Breast epithelium (tissue), 4 donors: ENCODE measurements around the gene MRPL55. TPM values are rescaled to one million over a fixed set of nuclear protein-coding genes. Genes with fewer than 3 reads are reported as not detected.
A peak's percentile ranks its signal among the peaks of the same experiment; 100 is the strongest.

Source experiments
- DNase-seq, 2 donors: peaks; one replicate each; pipeline ENCODE4 v3.0.0-alpha.2; 2019; ENCODE audit warnings: low spot score in 2 of 2
- H3K27ac ChIP-seq, 2 donors: fragments of 200-600 bp; sonication (generic) in 1 of 2; one replicate each; pipeline ENCODE4 v1.5.1; 2016 to 2019; ENCODE audit warnings: mild to moderate bottlenecking in 1 of 2
- H3K27me3 ChIP-seq, 2 donors: fragments of 200-600 bp; sonication (generic) in 1 of 2; one replicate each; pipeline versions ENCODE4 v1.5.1 to v1.6.0; 2017 to 2019; ENCODE audit warnings: control low read depth in 1 of 2, mild to moderate bottlenecking in 1 of 2
- H3K36me3 ChIP-seq: fragments of 200-600 bp; one replicate; pipeline ENCODE4 v1.5.1; 2019
- H3K4me1 ChIP-seq, 2 donors: fragments of 200-600 bp; sonication (generic); one replicate each; pipeline ENCODE4 v1.5.1; 2016 to 2019; ENCODE audit warnings: control low read depth in 1 of 2
- H3K4me3 ChIP-seq, 3 donors: fragments of 200-600 bp; sonication (generic); 1 replicate in 2 of 3; 2 replicates in 1 of 3; pipeline ENCODE4 v1.5.1; 2016 to 2019; ENCODE audit warnings: mild to moderate bottlenecking in 3 of 3, moderate library complexity in 2 of 3
- H3K9me3 ChIP-seq, 2 donors: fragments of 200-600 bp; sonication (generic) in 1 of 2; one replicate each; pipeline ENCODE4 v1.5.1; 2016 to 2019; ENCODE audit warnings: control low read depth in 1 of 2
- POLR2A ChIP-seq: fragments of 450-650 bp; IDR thresholded peaks from one replicate; pipeline ENCODE4 v1.6.1; 2016; ENCODE audit warnings: antibody characterized with exemption, mild to moderate bottlenecking, moderate library complexity
- POLR2AphosphoS5 ChIP-seq, 3 donors: sonication (generic); formaldehyde crosslinking; IDR thresholded peaks; one replicate each; pipeline ENCODE4 v1.6.1; 2017; ENCODE audit warnings: antibody characterized with exemption in 3 of 3
- intact Hi-C: fragments of 100-400 bp; cut with DNase I; formaldehyde crosslinking; loops from one replicate; pipeline ENCODE4 v1.15.1; 2023; ENCODE audit warnings: low total_unique reads
- total RNA-seq, 3 donors: library from RNA; depleted of rRNA; stranded (reverse); fragments of >200 nt; gene quantifications; one replicate each; pipeline ENCODE4 v1.1.0, GENCODE V29; 2016
- TF ChIP-seq, protein P1 (sequence below), 3 donors: fragments of 450-650 bp; IDR thresholded peaks; one replicate each; pipeline ENCODE4 v1.5.1; 2016 to 2017; ENCODE audit warnings: antibody characterized with exemption in 3 of 3, mild to moderate bottlenecking in 3 of 3, moderate library complexity in 3 of 3

The MRPL55 gene
- total RNA-seq, 3 donors from 2014 or later, result 76.4 to 108 (median 102) TPM

DNA sequence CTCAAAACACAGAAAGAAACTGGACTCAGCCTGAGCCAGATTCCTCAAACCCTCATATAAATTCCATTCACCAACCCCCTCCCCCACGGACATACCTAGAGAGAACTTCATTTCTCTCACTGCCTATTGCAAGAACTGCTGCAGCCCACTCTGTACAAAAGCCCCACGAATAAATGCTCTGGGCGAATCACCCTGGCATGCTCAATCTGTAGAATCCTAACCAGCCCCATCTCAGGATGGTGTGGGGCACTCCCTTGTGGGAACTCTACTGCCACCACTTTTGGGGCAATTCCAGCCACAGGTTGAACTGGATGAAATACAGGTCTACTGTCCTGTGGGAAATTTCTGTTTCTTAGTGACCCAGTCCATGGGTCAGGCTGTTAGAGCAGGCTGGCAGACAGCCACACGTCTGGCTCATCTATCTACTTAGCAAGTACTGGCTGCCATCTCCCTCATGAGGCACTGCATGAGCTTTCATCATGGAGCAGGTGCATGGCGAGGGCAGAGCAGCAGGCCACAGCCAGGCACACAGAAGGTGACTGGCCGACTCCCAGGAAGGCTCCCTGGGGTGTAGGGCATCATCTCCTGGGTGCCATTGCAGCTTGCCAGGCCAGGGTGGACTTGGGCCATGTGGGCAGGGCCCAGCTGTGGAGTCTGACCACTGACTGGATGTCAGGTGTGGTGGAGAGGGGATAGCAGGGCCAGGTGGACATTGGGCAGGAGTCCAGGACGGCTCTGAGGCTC lies 4.4 kb downstream of the MRPL55 start:
- no peak for DNase-seq
- Histone ChIP-seq H3K36me3 (no peaks in the 10 kb centered on the region), H3K9me3 (no peaks in the 10 kb centered on the region), H3K4me3 (no peak overlapping the region), H3K27ac (peak overlapping the region in 1 of 2 donors; percentile 94), H3K27me3 (no peaks in the 10 kb centered on the region), H3K4me1 (peaks cover 15 to 17% of the 10 kb centered on the region in 2 donors)
- TF ChIP-seq POLR2A (no peak), POLR2AphosphoS5 (IDR thresholded peaks at IDR 0.05) (no peak)
- TF ChIP-seq, protein P1, sequence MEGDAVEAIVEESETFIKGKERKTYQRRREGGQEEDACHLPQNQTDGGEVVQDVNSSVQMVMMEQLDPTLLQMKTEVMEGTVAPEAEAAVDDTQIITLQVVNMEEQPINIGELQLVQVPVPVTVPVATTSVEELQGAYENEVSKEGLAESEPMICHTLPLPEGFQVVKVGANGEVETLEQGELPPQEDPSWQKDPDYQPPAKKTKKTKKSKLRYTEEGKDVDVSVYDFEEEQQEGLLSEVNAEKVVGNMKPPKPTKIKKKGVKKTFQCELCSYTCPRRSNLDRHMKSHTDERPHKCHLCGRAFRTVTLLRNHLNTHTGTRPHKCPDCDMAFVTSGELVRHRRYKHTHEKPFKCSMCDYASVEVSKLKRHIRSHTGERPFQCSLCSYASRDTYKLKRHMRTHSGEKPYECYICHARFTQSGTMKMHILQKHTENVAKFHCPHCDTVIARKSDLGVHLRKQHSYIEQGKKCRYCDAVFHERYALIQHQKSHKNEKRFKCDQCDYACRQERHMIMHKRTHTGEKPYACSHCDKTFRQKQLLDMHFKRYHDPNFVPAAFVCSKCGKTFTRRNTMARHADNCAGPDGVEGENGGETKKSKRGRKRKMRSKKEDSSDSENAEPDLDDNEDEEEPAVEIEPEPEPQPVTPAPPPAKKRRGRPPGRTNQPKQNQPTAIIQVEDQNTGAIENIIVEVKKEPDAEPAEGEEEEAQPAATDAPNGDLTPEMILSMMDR (IDR thresholded peaks at IDR 0.05), result no peak
- intact Hi-C loops, result no loop called here

DNA sequence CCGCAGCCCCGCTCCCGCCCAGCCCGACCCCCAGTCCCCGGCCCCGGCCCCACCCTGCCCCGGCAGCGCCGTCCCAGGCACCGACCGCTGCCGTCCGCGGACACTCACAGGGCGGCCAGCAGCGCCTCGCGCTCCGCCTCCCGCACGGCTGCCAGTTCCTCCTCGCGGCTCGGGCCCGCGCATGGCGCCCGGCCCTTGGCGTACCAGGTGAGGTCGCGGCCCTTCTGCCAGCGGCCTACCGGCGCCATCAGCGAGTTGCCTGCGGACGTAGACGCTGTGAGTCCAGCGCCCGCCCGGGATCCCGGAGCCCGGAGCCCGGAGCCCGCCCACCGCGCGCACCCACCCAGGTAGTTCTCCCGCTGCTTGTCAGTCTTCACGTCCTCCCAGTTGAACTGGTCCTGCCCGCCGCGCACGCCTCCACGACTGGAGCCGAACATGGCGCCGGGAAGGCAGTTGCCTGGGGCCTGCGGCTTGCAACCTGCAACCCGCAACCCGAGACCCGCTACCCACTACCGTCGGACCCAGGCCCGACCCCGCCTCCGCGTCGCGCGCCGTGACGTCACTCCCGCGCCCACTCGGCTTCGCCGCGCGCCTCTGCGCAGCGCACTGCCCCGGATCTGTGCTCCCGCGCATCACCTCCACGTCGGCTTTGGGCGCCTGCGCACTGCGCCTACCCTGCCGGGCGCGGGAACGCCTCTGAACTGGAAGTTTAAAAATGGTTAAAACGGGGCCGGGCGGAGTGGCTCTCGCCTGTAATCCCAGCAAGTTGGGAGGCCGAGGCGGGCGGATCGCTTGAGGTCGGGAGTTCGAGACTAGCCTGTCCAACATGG lies 6.1 kb downstream of the MRPL55 start, which contains the start of gene C1orf35:
C1orf35 (minus strand) TSS at position 535 of the 830 bp plus-strand sequence; CDS start at position 437, 98 bp downstream.
- Histone ChIP-seq H3K36me3 (peaks cover under 1% of the 10 kb centered on the region), H3K4me1 (peaks cover 9 to 11% of the 10 kb centered on the region in 2 donors), H3K27ac (peak within 1 kb of the TSS; percentile 84 to 94), H3K9me3 (no peaks in the 10 kb centered on the region), H3K4me3 (peak within 1 kb of the TSS; percentile 66 to 94 (median 69)), H3K27me3 (no peaks in the 10 kb centered on the region)
- peak; percentile 90 to 94 for DNase-seq
- TF ChIP-seq POLR2A, result peak; percentile 61
- TF ChIP-seq, protein P1 (IDR thresholded peaks at IDR 0.05), result no peak
- peak; percentile 78 to 96 (median 92) for TF ChIP-seq POLR2AphosphoS5 (IDR thresholded peaks at IDR 0.05)
- intact Hi-C loops, result no loop called here

DNA sequence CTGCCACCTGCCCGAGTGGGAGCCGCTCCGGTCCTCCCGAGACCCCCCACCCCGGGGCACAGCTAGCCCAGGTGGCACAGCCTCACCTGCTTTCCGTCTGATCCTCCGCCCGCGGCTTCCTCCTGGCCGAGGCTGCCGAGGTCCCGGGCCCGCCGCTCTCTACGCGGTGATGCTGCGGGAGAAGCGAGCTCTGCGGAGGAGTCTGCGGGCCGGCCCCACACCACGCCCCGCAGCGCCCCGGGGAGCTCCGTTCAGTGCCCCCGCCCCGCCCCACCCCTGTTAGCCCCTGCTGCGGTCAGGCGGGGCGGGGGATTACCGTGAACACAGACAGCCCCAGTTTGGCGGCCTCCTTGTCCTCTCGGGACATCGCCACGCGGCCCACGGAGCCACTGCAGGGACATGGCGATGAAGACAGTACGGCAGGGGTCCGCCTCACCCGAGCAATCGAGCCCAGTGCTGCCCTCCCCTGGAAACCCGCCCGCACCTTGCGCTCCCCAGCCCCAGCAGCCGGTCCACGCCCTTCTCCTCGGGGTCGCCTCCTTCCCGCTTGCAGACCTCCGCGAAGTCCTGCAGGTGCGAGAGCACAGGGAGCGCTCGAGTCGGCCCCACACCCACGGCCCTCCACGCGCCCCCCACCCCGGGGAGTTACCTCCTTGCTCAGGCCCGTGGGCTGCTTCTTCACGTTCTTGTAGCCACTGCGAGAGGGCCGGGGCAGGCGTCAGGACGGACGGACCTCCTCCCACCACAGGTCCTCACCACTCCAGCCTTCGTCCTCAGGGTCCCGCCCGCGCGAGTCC lies 6.9 kb downstream of the MRPL55 start:
- TF ChIP-seq POLR2A (no peak), POLR2AphosphoS5 (IDR thresholded peaks at IDR 0.05) (no peak)
- TF ChIP-seq, protein P1 (IDR thresholded peaks at IDR 0.05), result no peak
- Histone ChIP-seq H3K4me1 (peaks cover 8 to 9% of the 10 kb centered on the region in 2 donors), H3K4me3 (peak overlapping the region; percentile 66 to 94 (median 69)), H3K9me3 (no peaks in the 10 kb centered on the region), H3K36me3 (peaks cover 4% of the 10 kb centered on the region), H3K27ac (peak overlapping the region; percentile 84 to 94), H3K27me3 (no peaks in the 10 kb centered on the region)
- intact Hi-C loops, result no loop called here
- no peak for DNase-seq

DNA sequence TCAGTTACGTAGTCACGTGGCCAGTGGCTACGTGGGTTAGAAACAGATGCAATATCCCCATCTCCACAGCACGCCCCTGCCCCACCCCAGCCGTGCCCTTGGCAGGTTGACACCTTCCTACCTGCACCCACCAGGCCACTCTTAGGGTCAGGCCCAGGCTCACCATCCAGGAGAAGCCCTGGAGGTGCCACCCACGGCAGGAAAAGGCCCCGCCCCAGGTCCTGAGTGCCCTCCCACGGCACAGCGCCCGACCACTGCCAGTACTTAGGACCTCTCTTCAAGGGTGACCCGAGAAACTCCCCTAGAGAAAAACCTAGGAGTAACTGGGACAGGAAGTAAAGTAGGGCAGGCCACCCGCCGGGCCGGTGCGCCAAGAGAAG lies 7.5 kb downstream of the MRPL55 start:
- H3K27ac ChIP-seq, result peak overlapping the region; percentile 84 to 94

More for the DNA sequence above, 7.5 kb downstream of the MRPL55 start:
- TF ChIP-seq POLR2A, result no peak
- TF ChIP-seq, protein P1 (IDR thresholded peaks at IDR 0.05), result no peak
- no peak for TF ChIP-seq POLR2AphosphoS5 (IDR thresholded peaks at IDR 0.05)
- Histone ChIP-seq H3K9me3 (no peaks in the 10 kb centered on the region), H3K36me3 (peaks cover 4% of the 10 kb centered on the region), H3K4me3 (peak overlapping the region; percentile 66 to 94 (median 69)), H3K27me3 (no peaks in the 10 kb centered on the region), H3K4me1 (peaks cover 8 to 9% of the 10 kb centered on the region in 2 donors)
- intact Hi-C loops, result no loop called here
- no peak for DNase-seq
